Stimulated activated CD4-positive, alpha-beta T cell treated with anti-CD3 and anti-CD28 coated beads, Interleukin-12 subunit alpha, Interleukin-12 subunit beta, amount 100 ng/mL, for 48 hours (primary cell): ENCODE measurements around the gene POU6F2.

ENCODE experiments used
- DNase-seq, 3 donors: peaks; one replicate each; pipeline ENCODE4 v3.0.0-alpha.2; 2020; ENCODE audit warnings: low read depth in 2 of 3, low spot score in 1 of 3

Gene POU6F2

GRCh38 chr7:39490296-39490695 lies 512.6 kb downstream of the POU6F2 start:
- no peak for DNase-seq

GRCh38 chr7:39493934-39494333 lies 516.2 kb downstream of the POU6F2 start:
- DNase-seq = no peak

- DNase-seq = no peak
Measured at GRCh38 chr7:39501358-39501757, 523.6 kb downstream of the POU6F2 start.

- no peak for DNase-seq
Measured at GRCh38 chr7:39504963-39505362, 527.3 kb downstream of the POU6F2 start.

- DNase-seq = no peak
Measured at GRCh38 chr7:39507866-39508551, 530.3 kb downstream of the POU6F2 start.

GRCh38 chr7:39509436-39509835 lies 531.7 kb downstream of the POU6F2 start:
- DNase-seq = no peak

- no peak for DNase-seq
Measured at GRCh38 chr7:39509912-39510311, 532.2 kb downstream of the POU6F2 start.

GRCh38 chr7:39510864-39511354 lies 533.2 kb downstream of the POU6F2 start:
- no peak for DNase-seq

- DNase-seq = no peak
Measured at GRCh38 chr7:39515534-39516228, 538.0 kb downstream of the POU6F2 start.

- DNase-seq = no peak
Measured at GRCh38 chr7:39516498-39516897, 538.8 kb downstream of the POU6F2 start.

GRCh38 chr7:39517240-39517639 lies 539.5 kb downstream of the POU6F2 start:
- no peak for DNase-seq
